MM.1S (cell line): Measurements from ENCODE around the gene NAGPA.

Source experiments
- DNase-seq: peaks from one replicate; pipeline ENCODE4 v3.0.0-alpha.2; 2015
- H2AFZ ChIP-seq: fragments of 300-600 bp; sonication (generic); 2 replicates; pipeline ENCODE4 v1.6.0; 2016; ENCODE audit warnings: antibody characterized with exemption, low read length
- H3F3A ChIP-seq: fragments of 300-600 bp; sonication (generic); 2 replicates; pipeline ENCODE4 v1.6.1; 2016; ENCODE audit warnings: mild to moderate bottlenecking, antibody characterized with exemption, low read length, moderate library complexity, mixed read lengths; ENCODE audit not compliant: insufficient read depth
- H3K27ac ChIP-seq: fragments of 300-600 bp; sonication (generic); 2 replicates; pipeline ENCODE4 v1.5.1; 2016; ENCODE audit warnings: mild to moderate bottlenecking, low read length
- H3K27me3 ChIP-seq: fragments of 300-600 bp; sonication (generic); replicated peaks from 2 replicates; pipeline ENCODE4 v1.6.0; 2016; ENCODE audit warnings: low read length; ENCODE audit not compliant: insufficient read depth
- H3K36me3 ChIP-seq: fragments of 300-600 bp; sonication (generic); replicated peaks from 2 replicates; pipeline ENCODE4 v1.6.1; 2016; ENCODE audit warnings: mild to moderate bottlenecking, low read length, mixed read lengths; ENCODE audit not compliant: insufficient read depth
- H3K4me1 ChIP-seq: fragments of 300-600 bp; sonication (generic); 2 replicates; pipeline ENCODE4 v1.6.1; 2016; ENCODE audit warnings: low read length, mixed read lengths
- H3K4me2 ChIP-seq: fragments of 300-600 bp; sonication (generic); 2 replicates; pipeline ENCODE4 v1.6.0; 2016; ENCODE audit warnings: low read depth, low read length
- H3K4me3 ChIP-seq: fragments of 300-600 bp; sonication (generic); 2 replicates; pipeline ENCODE4 v1.5.1; 2016; ENCODE audit warnings: low read length, mixed read lengths
- H3K79me2 ChIP-seq: fragments of 300-600 bp; sonication (generic); 2 replicates; pipeline ENCODE4 v1.6.1; 2016; ENCODE audit warnings: mixed run types, low read length, mixed read lengths
- H3K9ac ChIP-seq: fragments of 300-600 bp; sonication (generic); 2 replicates; pipeline ENCODE4 v1.6.1; 2016; ENCODE audit warnings: low read length, mixed read lengths
- H3K9me2 ChIP-seq: fragments of 300-600 bp; sonication (generic); replicated peaks from 2 replicates; pipeline ENCODE4 v1.6.1; 2016; ENCODE audit warnings: mild to moderate bottlenecking, low read length, mixed read lengths; ENCODE audit not compliant: insufficient read depth
- H3K9me3 ChIP-seq: fragments of 300-600 bp; sonication (generic); replicated peaks from 2 replicates; pipeline ENCODE4 v1.6.1; 2016; ENCODE audit warnings: mild to moderate bottlenecking, low read length, mixed read lengths; ENCODE audit not compliant: insufficient read depth
- H4K20me1 ChIP-seq: fragments of 300-600 bp; sonication (generic); 2 replicates; pipeline ENCODE4 v1.6.1; 2016; ENCODE audit warnings: mild to moderate bottlenecking, low read length, moderate library complexity, mixed read lengths; ENCODE audit not compliant: insufficient read depth
- EZH2 ChIP-seq: fragments of 300-600 bp; sonication (generic); optimal IDR thresholded peaks from 2 replicates; pipeline ENCODE3; 2017; ENCODE audit warnings: low read depth, mild to moderate bottlenecking, antibody characterized with exemption, low read length, mixed read lengths
- EZH2phosphoT487 ChIP-seq: fragments of 300-600 bp; sonication (generic); IDR thresholded peaks from 2 replicates; pipeline ENCODE4 v1.6.1; 2018; ENCODE audit warnings: antibody characterized with exemption, low read length
- TF ChIP-seq, protein P1 (sequence below): fragments of 300-600 bp; sonication (generic); IDR thresholded peaks from 2 replicates; pipeline ENCODE4 v1.5.1; 2016; ENCODE audit warnings: antibody characterized with exemption, low read length, mixed read lengths

The NAGPA gene

DNA sequence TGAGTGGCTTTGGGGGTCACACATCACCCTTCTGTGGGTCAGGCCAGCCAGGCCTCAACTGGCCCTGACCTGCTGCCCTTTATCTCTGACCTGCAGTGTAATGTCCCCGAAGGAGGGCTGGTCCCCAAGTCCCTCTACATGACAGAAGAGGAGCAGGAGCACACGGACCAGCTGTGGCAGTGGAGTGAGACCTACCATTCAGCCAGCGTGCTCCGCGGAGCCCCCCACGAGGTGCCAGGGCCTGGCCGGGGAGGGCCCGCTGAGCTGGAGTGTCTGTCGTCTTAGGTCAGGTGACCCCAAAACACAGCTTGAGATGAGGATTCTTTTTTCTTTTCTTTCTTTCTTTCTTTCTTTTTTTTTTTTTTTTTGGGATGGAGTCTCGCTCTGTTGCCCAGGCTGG lies 26.5 kb downstream of the NAGPA start:
- Histone ChIP-seq H3K4me3 (no peak overlapping the region), H3K4me2 (no peak overlapping the region), H3K9me2 (no peaks in the 10 kb centered on the region), H3K4me1 (no peaks in the 10 kb centered on the region), H2AFZ (no peak overlapping the region), H3K9ac (no peak overlapping the region), H3K9me3 (no peaks in the 10 kb centered on the region), H3K36me3 (no peaks in the 10 kb centered on the region), H4K20me1 (no peaks in the 10 kb centered on the region), H3K79me2 (no peaks in the 10 kb centered on the region), H3F3A (no peaks in the 10 kb centered on the region), H3K27me3 (peaks cover 84% of the 10 kb centered on the region), H3K27ac (no peak overlapping the region)
- no peak for DNase-seq
- TF ChIP-seq EZH2phosphoT487: no peak
- TF ChIP-seq, protein P1, sequence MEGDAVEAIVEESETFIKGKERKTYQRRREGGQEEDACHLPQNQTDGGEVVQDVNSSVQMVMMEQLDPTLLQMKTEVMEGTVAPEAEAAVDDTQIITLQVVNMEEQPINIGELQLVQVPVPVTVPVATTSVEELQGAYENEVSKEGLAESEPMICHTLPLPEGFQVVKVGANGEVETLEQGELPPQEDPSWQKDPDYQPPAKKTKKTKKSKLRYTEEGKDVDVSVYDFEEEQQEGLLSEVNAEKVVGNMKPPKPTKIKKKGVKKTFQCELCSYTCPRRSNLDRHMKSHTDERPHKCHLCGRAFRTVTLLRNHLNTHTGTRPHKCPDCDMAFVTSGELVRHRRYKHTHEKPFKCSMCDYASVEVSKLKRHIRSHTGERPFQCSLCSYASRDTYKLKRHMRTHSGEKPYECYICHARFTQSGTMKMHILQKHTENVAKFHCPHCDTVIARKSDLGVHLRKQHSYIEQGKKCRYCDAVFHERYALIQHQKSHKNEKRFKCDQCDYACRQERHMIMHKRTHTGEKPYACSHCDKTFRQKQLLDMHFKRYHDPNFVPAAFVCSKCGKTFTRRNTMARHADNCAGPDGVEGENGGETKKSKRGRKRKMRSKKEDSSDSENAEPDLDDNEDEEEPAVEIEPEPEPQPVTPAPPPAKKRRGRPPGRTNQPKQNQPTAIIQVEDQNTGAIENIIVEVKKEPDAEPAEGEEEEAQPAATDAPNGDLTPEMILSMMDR: no peak
- no peak for TF ChIP-seq EZH2

DNA sequence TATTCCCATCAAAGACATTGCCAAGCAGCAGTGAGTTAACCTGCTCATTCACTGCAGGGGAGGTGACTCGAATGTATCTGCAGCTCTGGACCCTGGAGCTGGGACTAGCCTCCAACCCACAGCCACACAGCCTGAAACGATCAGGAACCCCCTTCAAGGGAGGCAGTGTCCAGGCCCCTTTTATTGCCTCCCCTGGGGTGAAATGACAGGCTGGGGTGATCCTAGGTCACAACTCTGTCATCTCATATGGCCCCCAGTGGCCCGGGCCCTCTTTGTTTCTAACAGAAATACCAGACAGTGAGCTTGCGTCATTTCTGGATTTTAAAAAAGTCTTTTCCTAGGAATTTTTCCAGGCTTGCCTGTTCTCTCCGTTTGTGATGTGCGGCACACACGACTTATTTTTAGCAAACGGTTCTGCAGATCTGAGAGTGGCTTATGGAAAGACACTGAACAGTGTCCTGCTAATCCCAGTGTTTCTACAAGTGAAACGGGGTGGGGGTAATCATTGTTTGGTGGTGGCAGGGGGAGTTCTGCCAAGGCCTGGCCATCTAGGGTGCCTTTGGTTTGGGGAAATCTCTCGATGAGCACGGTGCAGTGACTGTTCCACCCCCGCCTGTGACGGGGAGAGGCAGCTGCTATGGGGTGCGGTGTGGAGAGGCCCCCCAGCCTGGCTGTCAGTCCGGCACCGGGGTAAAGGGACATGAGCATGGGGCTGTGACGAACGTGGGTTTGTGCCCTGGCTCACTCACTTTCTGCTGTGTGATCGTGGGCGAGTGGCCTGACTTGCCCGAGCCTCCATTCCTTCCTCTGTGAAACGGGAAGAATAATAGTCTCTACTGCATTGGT lies 27.2 kb downstream of the NAGPA start:
- no peak for TF ChIP-seq EZH2
- no peak for TF ChIP-seq EZH2phosphoT487
- TF ChIP-seq, protein P1: no peak

DNA sequence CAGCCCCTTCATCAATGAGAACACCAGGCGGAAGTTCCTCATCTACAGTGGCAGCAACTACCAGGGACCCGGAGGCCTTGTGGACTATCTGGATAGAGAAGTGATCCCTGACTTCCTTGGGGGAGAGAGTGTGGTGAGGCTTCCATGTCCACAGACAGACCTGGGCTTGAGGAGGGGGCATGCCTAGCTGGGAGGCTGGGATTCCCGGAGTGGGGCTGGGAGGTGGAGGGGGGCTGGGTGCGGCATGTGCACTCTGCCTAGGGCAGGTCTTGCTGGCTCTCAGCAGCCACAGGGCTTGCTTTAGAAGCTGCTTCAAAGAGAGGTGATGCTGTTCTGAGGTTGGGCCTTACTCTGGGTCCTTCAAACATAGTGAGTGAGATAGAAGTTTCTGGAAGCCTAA lies 27.8 kb downstream of the NAGPA start:
- no peak for DNase-seq
- Histone ChIP-seq H3K9me2 (no peaks in the 10 kb centered on the region), H4K20me1 (no peaks in the 10 kb centered on the region), H3K9ac (no peak overlapping the region), H3K27ac (no peak overlapping the region), H3K4me1 (no peaks in the 10 kb centered on the region), H2AFZ (no peak overlapping the region), H3F3A (no peaks in the 10 kb centered on the region), H3K27me3 (peaks cover 81% of the 10 kb centered on the region), H3K79me2 (no peaks in the 10 kb centered on the region), H3K36me3 (no peaks in the 10 kb centered on the region), H3K4me2 (no peak overlapping the region), H3K4me3 (no peak overlapping the region), H3K9me3 (no peaks in the 10 kb centered on the region)
- TF ChIP-seq EZH2phosphoT487 (no peak), EZH2 (no peak)
- TF ChIP-seq, protein P1: no peak

More for the DNA sequence above, 27.2 kb downstream of the NAGPA start:
- Histone ChIP-seq H2AFZ (no peak overlapping the region), H4K20me1 (no peaks in the 10 kb centered on the region), H3K4me1 (no peaks in the 10 kb centered on the region), H3K9ac (no peak overlapping the region), H3K4me2 (no peak overlapping the region), H3K27me3 (peaks cover 84% of the 10 kb centered on the region), H3K9me2 (no peaks in the 10 kb centered on the region), H3K79me2 (no peaks in the 10 kb centered on the region), H3K4me3 (no peak overlapping the region), H3K9me3 (no peaks in the 10 kb centered on the region), H3F3A (no peaks in the 10 kb centered on the region), H3K36me3 (no peaks in the 10 kb centered on the region), H3K27ac (no peak overlapping the region)
- no peak for DNase-seq
